GM12878 (cell line): ENCODE measurements around the gene ARAP3. TPM values are rescaled to one million over a fixed set of nuclear protein-coding genes. Genes with fewer than 3 reads are reported as not detected.

ENCODE experiments used
- ATAC-seq: fragments of 200-7000 bp; cut with Tn5 transposase; 3 replicates; pipeline ENCODE4 v1.9.1; 2020; ENCODE audit warnings: mild to moderate bottlenecking, moderate library complexity
- BruUV-seq: library from RNA; stranded (reverse); fragments of 400-500 nt; replicated peaks from 2 replicates; lab custom pipeline; 2021; lab: Mats Ljungman, UMichigan
- CTCF ChIA-PET: fragments of 300-600 bp; sonication (Branson Sonifier 250); formaldehyde crosslinking; extraction: SDS; loops from one replicate; lab custom pipeline; 2021; ENCODE audit warnings: inconsistent platforms; lab: Yijun Ruan, JAX
- POLR2A ChIA-PET: fragments of 350-600 bp; formaldehyde crosslinking; extraction: SDS; loops from one replicate; lab custom pipeline; 2021; ENCODE audit warnings: inconsistent platforms; lab: Charles Lee
- RAD21 ChIA-PET: fragments of 300-600 bp; sonication (Branson Sonifier 250); formaldehyde crosslinking; loops from one replicate; lab custom pipeline; 2023; ENCODE audit warnings: antibody characterized with exemption; ENCODE audit not compliant: unreplicated experiment; lab: Charles Lee
- SMC1A ChIA-PET: fragments of 300-600 bp; sonication (Branson Sonifier 250); formaldehyde crosslinking; loops from one replicate; lab custom pipeline; 2023; ENCODE audit not compliant: unreplicated experiment, uncharacterized antibody; lab: Charles Lee
- DNase-seq: peaks from one replicate; pipeline ENCODE4 v3.0.0-alpha.2; 2011; ENCODE audit warnings: low read depth, low spot score
- FAIRE-seq: peaks from 3 replicates; lab custom pipeline; 2011; peaks lifted over from hg19 to GRCh38; lab: Jason Lieb, UNC
- H2AFZ ChIP-seq: 2 replicates; pipeline ENCODE4 v1.6.0; 2011; ENCODE audit warnings: low read depth, low read length, control low read depth; ENCODE audit not compliant: control insufficient read depth
- H3K27ac ChIP-seq: 2 replicates; pipeline ENCODE4 v1.5.1; 2011; ENCODE audit warnings: control low read depth; ENCODE audit not compliant: control insufficient read depth, insufficient read depth
- H3K27me3 ChIP-seq, 2 experiments: replicated peaks in 1 of 2; 2 replicates each; pipeline versions ENCODE4 v1.6.0 to v1.6.1; 2011; ENCODE audit warnings: low read length in 1 of 2; ENCODE audit not compliant: control insufficient read depth in 2 of 2, insufficient read depth in 2 of 2
- H3K36me3 ChIP-seq, 2 experiments: 2 replicates each; pipeline ENCODE4 v1.5.1; 2011; ENCODE audit warnings: low read length in 1 of 2; ENCODE audit not compliant: control insufficient read depth in 2 of 2, insufficient read depth in 2 of 2
- H3K4me1 ChIP-seq: 2 replicates; pipeline ENCODE4 v1.6.1; 2011; ENCODE audit warnings: mild to moderate bottlenecking, low read length, moderate library complexity, mixed read lengths; ENCODE audit not compliant: control insufficient read depth, insufficient read depth
- H3K4me2 ChIP-seq: 2 replicates; pipeline ENCODE4 v1.6.0; 2011; ENCODE audit warnings: control low read depth; ENCODE audit not compliant: control insufficient read depth, insufficient read depth
- H3K4me3 ChIP-seq: fragments of 200-600 bp; sonication (generic); 2 replicates; pipeline ENCODE4 v1.5.1; 2016
- H3K79me2 ChIP-seq: 2 replicates; pipeline ENCODE4 v1.6.0; 2011; ENCODE audit warnings: low read length; ENCODE audit not compliant: control insufficient read depth, insufficient read depth
- H3K9ac ChIP-seq: 2 replicates; pipeline ENCODE4 v1.8.0; 2011; ENCODE audit warnings: low read length, control low read depth, mixed read lengths; ENCODE audit not compliant: control insufficient read depth, insufficient read depth
- H3K9me3 ChIP-seq: replicated peaks from 3 replicates; pipeline ENCODE4 v1.5.1; 2011; ENCODE audit warnings: mild to moderate bottlenecking, low read length; ENCODE audit not compliant: control insufficient read depth, insufficient read depth
- H4K20me1 ChIP-seq: 2 replicates; pipeline ENCODE4 v1.6.0; 2011; ENCODE audit not compliant: control insufficient read depth, insufficient read depth
- BMI1 ChIP-seq: fragments of 450-650 bp; IDR thresholded peaks from 2 replicates; pipeline ENCODE4 v1.6.1; 2016; ENCODE audit warnings: mild to moderate bottlenecking, moderate library complexity, borderline replicate concordance
- CREM ChIP-seq: IDR thresholded peaks from 2 replicates; pipeline ENCODE4 v1.6.1; 2014; ENCODE audit warnings: antibody characterized with exemption, low read depth
- EED ChIP-seq: sonication (generic); IDR thresholded peaks from 2 replicates; pipeline ENCODE4 v1.6.1; 2016; ENCODE audit warnings: antibody characterized with exemption, low read depth
- HDAC6 ChIP-seq: fragments of 200-600 bp; sonication (generic); IDR thresholded peaks from one replicate; pipeline ENCODE4 v1.8.0; 2017; ENCODE audit warnings: antibody characterized with exemption; ENCODE audit not compliant: unreplicated experiment
- SMAD1 ChIP-seq: fragments of 450-650 bp; IDR thresholded peaks from 2 replicates; pipeline ENCODE4 v1.6.1; 2018; ENCODE audit warnings: mild to moderate bottlenecking, low read depth; ENCODE audit not compliant: partially characterized antibody
- SMAD5 ChIP-seq: IDR thresholded peaks from 2 replicates; pipeline ENCODE4 v1.6.1; 2016; ENCODE audit warnings: antibody characterized with exemption, low read depth
- SREBF1 ChIP-seq: IDR thresholded peaks from 2 replicates; pipeline ENCODE4 v1.6.1; 2012; ENCODE audit warnings: mild to moderate bottlenecking, low read length
- SREBF2 ChIP-seq: IDR thresholded peaks from 2 replicates; pipeline ENCODE4 v1.6.1; 2012; ENCODE audit warnings: mild to moderate bottlenecking, low read length
- ZNF217 ChIP-seq: fragments of 450-650 bp; IDR thresholded peaks from 2 replicates; pipeline ENCODE4 v1.6.1; 2017; ENCODE audit warnings: antibody characterized with exemption, mild to moderate bottlenecking
- WGBS: methylation state at CpG from one replicate; pipeline ENCODE4 v1.1.6; 2016; ENCODE audit warnings: low lambda C conversion rate; ENCODE audit not compliant: insufficient replicate concordance, insufficient coverage; ENCODE audit errors: missing lambda C conversion rate; 5-methylcytosine and 5-hydroxymethylcytosine counted together
- in situ Hi-C: fragments of 300-500 bp; cut with MboI; formaldehyde crosslinking; loops from 9 replicates; pipeline ENCODE4 v1.14.3; 2018; ENCODE audit warnings: mixed read lengths
- intact Hi-C: fragments of 100-400 bp; cut with micrococcal nuclease; formaldehyde crosslinking; loops from one replicate; pipeline ENCODE4 v1.14.2; 2022; ENCODE audit not compliant: unreplicated experiment
- polyA plus RNA-seq, 11 experiments: library from polyadenylated mRNA; depleted of rRNA in 4 of 11; unstranded in 6 of 11; stranded (reverse) in 5 of 11; fragments of >200 nt; fragmentation: Nextera tagmentation in 4 of 11; fragmentation: Illumina TruSeq in 1 of 11; extraction: Ambion mirVana in 4 of 11; extraction: Trizol in 1 of 11; gene quantifications; 1 replicate in 1 of 11; 2 replicates in 10 of 11; pipeline versions ENCODE4 v1.2.1 to v1.2.3, GENCODE V29; 2011 to 2016; ENCODE audit warnings: inconsistent platforms in 2 of 11, missing spikeins in 2 of 11, low read depth in 1 of 11
- total RNA-seq, 4 experiments: library from RNA; depleted of rRNA in 3 of 4; stranded (reverse); fragments of >200 nt in 3 of 4; fragmentation: Illumina TruSeq in 1 of 4; extraction: Trizol in 1 of 4; gene quantifications; 2 replicates each; pipeline versions ENCODE4 v1.2.1 to v1.2.3, GENCODE V29; 2013 to 2021

ARAP3 gene
- total and polyA plus RNA-seq, 10 of the 15 experiments (the other 5 are each of a cell fraction or from before 2014, with no cell fraction given), result 0.01 to 0.08 TPM; not detected in 8

- Histone ChIP-seq H4K20me1 (no peaks in the 10 kb centered on the region), H3K9ac (no peak overlapping the region), H3K4me2 (no peak overlapping the region), H3K79me2 (no peaks in the 10 kb centered on the region), H3K27me3 (peaks cover 2 to 12% of the 10 kb centered on the region in 2 experiments; a peak in 3 of 4 replicates), H3K4me1 (no peaks in the 10 kb centered on the region), H2AFZ (no peak overlapping the region), H3K9me3 (no peaks in the 10 kb centered on the region), H3K4me3 (no peak overlapping the region), H3K27ac (no peak overlapping the region), H3K36me3 (no peaks in the 10 kb centered on the region)
- no peak for FAIRE-seq
- BruUV-seq, result no TSS peak
- no peak for ATAC-seq
- RAD21 ChIA-PET, result interaction anchor here (0.9 kb wide), 1 partner anchor 92 kb away, joined by 3 read pairs; no protein-coding TSS in a partner anchor
- POLR2A ChIA-PET, result interaction anchor here (0.5 to 0.9 kb wide), 3 partner anchors 10 to 239 kb away, joined by 4 to 6 read pairs (median 4); no protein-coding TSS in a partner anchor
- in situ Hi-C loops, result no loop called here
- SMC1A ChIA-PET, result interaction anchor here (0.8 to 1.3 kb wide), 2 partner anchors 8 to 239 kb away, joined by 3 to 4 read pairs; no protein-coding TSS in a partner anchor
- CTCF ChIA-PET, result interaction anchor here (0.9 to 1.8 kb wide), 4 partner anchors 8 to 91 kb away, joined by 4 to 7 read pairs (median 6); no protein-coding TSS in a partner anchor
- no peak for DNase-seq
- TF ChIP-seq EED (no peak), SMAD1 (no peak), SMAD5 (no peak), SREBF2 (no peak), SREBF1 (no peak), ZNF217 (no peak), BMI1 (no peak)
- TF ChIP-seq, all 136 proteins: peak for 0
- intact Hi-C loops, result no loop called here
Measured at GRCh38 chr5:141683596-141684141, 1.6 kb upstream of the ARAP3 start.

GRCh38 chr5:141681295-141681694 lies 735 bp downstream of the ARAP3 start:
- Histone ChIP-seq H3K36me3 (no peaks in the 10 kb centered on the region), H2AFZ (no peak overlapping the region), H3K4me2 (no peak overlapping the region), H3K9me3 (no peaks in the 10 kb centered on the region), H3K4me1 (no peaks in the 10 kb centered on the region), H3K79me2 (no peaks in the 10 kb centered on the region), H3K27me3 (peaks cover 2 to 12% of the 10 kb centered on the region in 2 experiments), H4K20me1 (no peaks in the 10 kb centered on the region), H3K4me3 (no peak overlapping the region), H3K27ac (no peak overlapping the region), H3K9ac (no peak overlapping the region)
- no peak for ATAC-seq
- SMC1A ChIA-PET, result no interaction called here
- RAD21 ChIA-PET, result no interaction called here
- BruUV-seq, result no TSS peak
- no peak for TF ChIP-seq CREM
- no peak for TF ChIP-seq HDAC6
- 0% methylated on average over 2 of the region's 2 CpGs for WGBS
- no peak for FAIRE-seq
- intact Hi-C loops, result no loop called here
- in situ Hi-C loops, result no loop called here
- POLR2A ChIA-PET, result no interaction called here
- DNase-seq, result no peak
- CTCF ChIA-PET, result no interaction called here
